HG03139 (cell line): Measurements from ENCODE around the gene ZNF148.
"Not testable (repeated sequence)": the region's sequence is repeated elsewhere in the genome, so short reads cannot be mapped to it uniquely, and the experiment has no call there.

Experiments used
- ATAC-seq: cut with Tn5 transposase; IDR thresholded peaks from one replicate; pipeline ENCODE4 v1.9.1; 2021; ENCODE audit not compliant: unreplicated experiment

The ZNF148 gene, protein sequence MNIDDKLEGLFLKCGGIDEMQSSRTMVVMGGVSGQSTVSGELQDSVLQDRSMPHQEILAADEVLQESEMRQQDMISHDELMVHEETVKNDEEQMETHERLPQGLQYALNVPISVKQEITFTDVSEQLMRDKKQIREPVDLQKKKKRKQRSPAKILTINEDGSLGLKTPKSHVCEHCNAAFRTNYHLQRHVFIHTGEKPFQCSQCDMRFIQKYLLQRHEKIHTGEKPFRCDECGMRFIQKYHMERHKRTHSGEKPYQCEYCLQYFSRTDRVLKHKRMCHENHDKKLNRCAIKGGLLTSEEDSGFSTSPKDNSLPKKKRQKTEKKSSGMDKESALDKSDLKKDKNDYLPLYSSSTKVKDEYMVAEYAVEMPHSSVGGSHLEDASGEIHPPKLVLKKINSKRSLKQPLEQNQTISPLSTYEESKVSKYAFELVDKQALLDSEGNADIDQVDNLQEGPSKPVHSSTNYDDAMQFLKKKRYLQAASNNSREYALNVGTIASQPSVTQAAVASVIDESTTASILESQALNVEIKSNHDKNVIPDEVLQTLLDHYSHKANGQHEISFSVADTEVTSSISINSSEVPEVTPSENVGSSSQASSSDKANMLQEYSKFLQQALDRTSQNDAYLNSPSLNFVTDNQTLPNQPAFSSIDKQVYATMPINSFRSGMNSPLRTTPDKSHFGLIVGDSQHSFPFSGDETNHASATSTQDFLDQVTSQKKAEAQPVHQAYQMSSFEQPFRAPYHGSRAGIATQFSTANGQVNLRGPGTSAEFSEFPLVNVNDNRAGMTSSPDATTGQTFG

DNA sequence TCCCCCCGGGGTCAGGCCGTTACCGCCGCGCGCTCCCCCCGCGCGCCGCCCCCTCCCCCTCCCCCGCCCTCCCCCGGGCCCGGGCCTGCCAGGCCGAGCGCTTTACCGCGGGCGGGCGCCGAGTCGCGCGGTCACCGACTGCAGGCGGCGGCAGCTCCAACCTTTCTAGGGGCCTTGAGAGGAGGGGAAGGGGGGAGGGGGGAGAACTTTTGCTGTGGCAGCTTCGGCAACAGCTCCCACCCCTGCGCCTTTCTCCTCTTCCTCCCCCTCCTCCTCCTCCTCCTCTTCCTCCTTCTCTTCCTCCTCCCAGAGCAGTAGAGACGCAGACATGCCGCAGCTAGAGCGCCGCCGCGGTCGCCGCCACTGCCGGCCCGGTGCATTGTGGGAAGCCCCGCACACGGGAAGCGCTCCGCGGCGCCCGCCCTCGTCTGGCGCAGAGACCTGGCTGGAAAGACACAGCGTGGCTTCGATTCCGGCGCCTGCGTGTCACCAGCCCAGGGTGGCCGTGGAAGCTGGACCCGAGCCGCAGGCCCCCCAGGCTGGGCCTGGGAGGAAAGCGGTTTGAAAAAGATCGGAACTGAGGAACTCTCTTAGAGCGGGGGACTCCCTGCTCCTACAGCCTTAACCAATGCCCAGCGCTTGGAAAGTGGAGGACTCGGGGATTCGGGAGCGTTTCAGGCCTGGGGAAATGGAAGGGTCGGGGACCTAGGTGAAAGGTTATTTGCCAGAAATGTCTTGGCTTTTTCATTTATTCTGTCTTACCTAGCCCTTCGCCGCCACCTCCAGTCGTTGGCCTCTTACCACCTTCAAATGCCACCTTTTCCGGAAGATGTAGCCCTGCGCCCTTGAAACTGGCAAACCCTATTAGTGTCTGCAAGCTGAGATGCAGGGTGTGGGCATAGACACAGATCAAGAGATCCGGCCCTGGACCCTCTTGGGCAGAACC is at the start of gene ZNF148:
Gene ZNF148 (minus strand): TSS at position 330 of the 946 bp plus-strand sequence. CDS start 61,685 bp downstream, outside the sequence.
- peak; percentile 74 for ATAC-seq

DNA sequence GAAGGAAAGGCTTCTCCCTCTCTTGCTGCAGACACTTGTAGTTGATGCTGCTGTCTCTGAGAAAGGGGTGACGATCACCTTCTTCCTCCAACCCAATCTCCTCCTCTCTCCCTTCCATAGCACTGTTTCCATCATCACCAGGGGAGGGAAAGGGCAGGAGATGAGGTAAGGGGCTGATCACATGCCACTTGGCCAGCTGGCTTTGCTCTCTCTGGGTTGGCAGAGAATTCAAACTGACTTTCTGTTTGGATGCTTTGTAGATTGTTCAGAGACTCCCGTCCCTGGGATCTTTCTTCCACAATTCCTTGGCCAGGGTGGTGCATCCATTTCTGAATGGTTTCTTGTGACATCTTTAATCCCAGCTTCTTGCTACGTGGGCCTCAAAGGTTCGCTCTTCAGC is 43.2 kb upstream of the ZNF148 start:
- no peak for ATAC-seq

DNA sequence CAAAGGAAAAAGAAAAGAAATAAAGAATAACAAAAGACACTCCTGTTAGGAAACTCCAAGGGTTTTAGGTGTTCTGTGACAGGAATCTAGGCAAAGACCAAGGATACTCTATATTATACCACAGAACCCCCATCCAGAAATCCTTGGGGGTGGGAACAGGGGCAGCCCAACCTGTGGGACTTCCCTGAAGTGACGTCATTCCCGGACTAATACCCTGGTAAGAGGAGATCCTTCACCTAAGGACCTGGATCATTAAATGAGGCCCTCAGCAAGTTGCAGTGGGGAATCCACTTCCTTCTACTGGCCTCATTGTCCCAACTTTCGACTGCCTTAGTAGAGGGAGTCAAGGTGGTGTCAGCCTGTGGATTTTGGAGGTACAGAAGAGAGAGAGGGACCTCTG is 41.1 kb upstream of the ZNF148 start:
- no peak for ATAC-seq

DNA sequence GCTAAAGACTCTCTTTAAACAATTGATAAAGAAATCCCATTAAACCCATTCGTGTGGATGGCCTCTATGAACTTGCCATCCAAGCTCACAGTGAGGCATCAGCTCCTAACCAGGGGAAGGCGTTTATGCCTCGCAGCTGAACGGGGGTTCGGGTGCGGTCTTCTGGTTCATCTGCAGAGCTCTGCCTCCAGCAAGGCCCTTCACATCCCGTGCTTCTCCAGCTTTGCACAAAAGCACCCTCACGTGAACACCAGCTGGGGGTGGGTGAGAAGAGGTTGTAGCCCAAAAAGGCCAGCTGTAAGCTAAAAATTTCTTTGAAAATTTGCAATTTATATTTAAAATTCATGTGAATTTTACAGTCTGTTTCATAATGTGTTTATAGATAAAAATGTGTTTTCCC is 39.5 kb upstream of the ZNF148 start:
- no peak for ATAC-seq

DNA sequence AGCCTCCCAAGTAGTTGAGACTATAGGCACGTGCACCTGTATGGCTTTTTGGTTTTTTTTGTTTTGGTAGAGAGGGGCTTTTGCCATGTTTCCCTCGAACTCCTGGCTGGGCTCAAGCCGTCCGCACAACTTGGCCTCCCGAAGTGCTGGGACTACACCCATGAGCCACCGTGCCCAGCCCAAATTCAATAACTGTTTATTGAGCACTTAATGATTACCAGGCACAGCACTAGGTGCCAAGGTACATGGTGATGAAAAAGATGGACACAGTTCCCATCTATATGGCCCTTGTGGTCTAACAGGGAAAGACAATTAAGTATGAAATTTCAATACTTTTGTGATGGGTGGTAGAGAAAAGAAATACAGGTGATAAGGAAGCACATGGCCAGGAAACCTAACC is 35.8 kb upstream of the ZNF148 start:
- no peak for ATAC-seq

DNA sequence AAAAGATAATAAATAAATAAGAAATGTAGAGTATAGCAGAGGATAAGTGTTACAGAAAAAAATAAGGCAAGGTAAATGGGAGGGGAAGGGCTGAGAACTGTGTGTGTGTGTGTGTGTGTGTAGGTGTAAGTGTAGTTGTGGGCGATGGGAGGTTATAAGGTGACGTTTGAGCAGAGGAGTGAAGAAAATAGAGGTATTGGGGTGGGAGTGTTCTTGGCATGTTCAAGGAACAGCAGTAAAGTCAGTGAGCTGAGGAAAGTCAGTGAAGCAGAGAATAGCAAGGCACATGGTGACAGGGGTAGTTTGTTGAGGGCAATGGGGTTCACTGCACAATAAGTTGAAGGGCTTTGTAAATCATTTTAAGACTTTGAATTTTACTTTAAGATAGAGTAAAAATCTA is 30.9 kb upstream of the ZNF148 start:
- ATAC-seq: no peak

DNA sequence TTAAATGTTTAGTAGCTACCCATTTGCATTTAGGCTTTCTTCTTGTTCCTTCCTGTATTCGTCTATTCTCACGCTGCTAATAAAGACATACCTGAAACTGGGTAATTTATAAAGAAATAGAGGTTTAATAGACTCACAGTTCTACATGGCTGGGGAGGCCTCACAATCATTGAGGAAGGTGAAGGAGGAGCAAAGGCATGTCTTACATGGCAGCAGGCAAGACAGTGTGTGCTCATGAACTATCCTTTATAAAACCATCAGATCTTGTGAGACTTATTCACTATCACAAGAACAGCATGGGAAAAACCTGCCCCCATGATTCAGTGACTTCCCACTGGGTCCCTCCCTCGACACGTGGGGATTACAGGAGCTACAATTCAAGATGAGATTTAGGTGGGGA is 30.4 kb upstream of the ZNF148 start:
- ATAC-seq: not testable (repeated sequence)

DNA sequence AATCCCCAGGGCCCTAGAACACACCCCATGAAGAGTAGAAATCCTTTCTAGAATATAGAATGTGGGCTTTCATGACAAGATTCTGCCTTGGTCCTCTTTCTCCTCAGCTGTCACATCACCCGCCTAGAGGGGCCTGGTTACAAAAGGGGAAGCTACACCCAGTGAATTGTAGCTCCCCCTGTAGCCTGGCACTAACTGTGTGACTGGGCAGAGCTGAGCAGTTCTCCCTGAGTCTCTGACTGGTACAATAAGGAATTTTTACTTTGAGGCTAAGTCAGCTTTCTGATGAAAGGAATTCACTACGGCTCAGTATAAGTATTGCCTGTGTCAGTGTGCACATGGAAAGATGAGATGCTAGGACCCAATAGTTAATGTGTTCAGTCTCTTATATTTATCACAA is 28.7 kb upstream of the ZNF148 start:
- no peak for ATAC-seq

DNA sequence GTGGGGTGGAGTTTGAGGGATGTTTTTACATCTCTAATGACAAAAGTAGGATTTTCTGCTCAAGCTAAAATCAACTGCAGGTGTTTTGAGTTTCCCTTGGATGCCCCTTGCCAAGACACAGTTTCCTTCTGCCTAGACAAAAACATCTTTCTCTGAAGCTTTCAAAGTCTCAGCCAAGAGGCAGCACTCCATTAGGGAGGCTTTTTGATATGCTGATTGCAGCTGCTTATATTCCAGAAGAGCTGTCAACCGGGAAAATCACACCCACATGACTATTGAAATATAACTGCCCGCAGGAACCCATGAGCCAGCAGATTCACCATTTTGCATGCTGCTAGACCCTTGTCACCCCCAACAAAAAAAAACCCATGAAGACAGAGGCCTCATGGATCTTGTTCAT is 27.5 kb upstream of the ZNF148 start:
- ATAC-seq: no peak

DNA sequence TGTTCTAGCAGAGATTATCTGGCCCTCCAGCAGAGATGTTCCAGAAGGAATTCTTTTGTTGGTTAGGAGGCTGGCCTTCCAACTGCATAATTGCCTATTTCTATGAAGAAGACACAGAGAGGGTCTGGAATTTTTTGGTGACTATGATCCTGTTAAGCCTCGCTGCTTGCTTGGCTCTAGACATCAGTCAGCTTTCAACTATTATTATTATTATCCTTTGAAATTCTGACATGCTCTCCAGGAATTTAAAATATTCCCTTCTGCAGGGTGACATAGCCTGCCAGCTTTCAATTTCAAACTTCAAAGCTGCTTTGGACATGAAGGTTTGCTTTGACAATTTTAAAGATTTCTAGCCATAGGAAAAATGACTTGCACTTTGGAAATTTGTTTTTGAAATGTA is 26.3 kb upstream of the ZNF148 start:
- no peak for ATAC-seq

DNA sequence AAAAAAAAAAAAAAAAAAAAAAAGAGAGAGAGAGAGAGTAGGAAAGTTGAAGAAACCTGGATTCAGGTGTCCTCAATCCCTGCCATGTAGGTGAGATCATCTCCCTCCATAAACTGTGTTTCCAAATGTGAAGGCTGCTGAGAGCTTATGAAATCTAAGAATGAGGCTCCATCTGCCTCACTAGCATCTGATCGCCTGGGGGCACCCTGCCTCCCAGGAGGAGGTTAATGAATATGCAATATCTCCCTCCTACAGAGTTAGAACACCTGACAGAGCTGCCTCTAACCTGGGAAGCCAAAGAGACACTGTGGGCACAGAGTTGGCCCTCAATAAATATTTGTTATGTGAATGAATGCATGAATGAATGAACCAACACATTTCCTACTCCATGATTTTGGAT is 23.8 kb upstream of the ZNF148 start:
- no peak for ATAC-seq

DNA sequence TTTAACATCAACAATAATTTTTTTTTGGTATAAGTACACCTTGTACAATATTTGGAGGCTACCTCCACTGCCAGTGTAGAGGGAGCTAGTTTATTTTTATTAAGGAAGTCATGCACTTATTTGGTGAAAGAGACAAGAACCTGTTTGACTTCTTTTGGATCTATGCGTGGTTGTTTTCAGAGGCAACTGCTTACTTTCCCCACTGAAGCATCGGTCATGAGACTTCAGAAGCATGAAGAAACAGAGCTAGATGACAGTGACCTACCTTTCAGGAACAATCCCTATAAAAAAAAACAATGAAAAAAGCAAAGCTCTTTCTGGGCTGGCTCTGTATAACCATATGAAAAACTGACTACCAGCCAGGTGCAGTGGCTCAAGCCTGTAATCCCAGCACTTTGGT is 20.0 kb upstream of the ZNF148 start:
- ATAC-seq: no peak

DNA sequence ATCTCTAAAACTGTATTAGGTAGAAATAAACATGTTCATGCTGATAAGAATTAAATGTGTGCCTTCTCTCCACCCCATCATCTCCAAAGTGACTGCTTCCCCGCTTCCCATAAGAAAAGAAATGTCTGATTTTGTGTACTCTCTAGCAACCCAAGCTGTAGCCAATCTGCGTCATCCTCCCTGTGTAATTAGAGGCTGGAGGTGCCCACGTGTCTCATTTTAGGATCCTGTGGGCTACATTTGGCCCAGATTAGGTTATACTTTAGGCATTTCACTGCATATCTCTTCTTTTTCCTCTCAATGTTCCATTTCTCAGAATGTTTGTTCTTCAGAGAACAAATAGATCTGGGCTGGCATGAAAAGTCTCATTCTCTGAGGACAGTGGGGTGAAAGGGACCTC is 19.3 kb upstream of the ZNF148 start:
- ATAC-seq: no peak

DNA sequence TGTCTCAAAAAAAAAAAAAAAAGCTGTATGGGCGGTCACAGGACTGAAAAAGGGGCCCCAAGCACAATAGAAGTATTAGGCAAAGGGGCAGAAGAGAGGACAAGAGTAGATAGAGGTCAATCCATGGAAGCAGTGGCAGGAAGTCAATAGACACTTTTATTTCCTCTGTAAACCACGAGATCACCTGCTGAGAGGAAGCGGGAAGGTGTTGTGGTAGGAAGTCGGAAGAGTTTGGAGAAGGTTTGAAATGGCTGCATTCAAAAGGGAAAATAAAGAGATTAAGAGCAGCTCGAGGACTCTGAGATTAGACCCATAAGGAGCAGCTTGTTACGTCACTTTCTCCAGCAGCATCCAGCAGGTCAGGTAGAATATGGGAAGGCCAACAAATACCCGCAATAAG is 14.2 kb upstream of the ZNF148 start:
- no peak for ATAC-seq

DNA sequence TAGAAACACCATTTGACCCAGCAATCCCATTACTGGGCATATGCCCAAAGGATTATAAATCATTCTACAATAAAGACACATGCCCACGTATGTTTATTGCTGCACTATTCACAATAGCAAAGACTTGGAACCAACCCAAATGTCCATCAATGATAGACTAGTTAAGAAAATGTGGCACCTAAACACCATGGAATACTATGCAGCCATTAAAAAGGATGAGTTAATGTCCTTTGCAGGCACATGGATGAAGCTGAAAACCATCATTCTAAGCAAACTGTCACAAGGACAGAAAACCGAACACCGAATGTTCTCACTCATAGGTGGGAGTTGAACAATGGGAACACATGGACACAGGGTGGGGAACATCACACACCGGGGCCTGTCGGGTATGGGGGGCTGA is 13.2 kb upstream of the ZNF148 start:
- ATAC-seq: not testable (repeated sequence)

DNA sequence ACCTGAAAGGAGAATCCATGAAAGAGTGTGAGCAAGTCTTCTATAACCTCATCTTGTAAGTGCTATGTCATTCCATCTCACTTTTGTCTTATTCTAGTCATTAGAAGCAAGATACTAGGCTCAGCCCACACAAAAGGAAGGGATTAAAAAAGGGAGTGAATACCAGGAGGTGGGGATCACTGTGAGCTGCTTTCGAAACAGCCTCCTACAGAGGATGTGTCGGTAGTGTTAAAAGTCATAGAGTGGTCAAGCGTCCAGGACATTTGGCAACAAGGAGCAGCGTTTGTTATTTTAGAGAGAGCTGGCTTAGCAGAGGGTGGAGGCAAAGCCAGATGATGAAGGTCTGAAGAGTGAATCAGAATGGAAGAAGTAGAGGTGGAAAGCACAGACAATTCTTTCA is 11.7 kb upstream of the ZNF148 start:
- no peak for ATAC-seq

DNA sequence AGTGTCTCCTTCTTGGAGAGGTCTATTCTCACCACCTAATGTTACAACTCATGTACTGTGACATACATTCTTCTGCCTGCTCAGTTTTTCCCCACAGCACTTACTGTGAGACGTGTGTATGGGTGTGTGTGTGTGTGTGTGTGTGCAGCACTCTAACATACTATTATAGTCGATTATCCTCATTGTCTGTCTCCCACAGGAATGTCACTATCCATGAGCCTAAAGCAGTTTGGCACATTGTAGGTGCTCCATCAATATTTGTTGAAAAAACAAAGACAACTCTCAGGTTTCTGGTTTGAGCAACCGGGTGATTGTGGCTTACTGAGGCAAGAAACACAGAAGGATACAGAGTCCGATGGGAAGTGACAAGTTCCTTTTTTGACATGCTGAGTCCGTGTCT is 8.6 kb upstream of the ZNF148 start:
- ATAC-seq: no peak

DNA sequence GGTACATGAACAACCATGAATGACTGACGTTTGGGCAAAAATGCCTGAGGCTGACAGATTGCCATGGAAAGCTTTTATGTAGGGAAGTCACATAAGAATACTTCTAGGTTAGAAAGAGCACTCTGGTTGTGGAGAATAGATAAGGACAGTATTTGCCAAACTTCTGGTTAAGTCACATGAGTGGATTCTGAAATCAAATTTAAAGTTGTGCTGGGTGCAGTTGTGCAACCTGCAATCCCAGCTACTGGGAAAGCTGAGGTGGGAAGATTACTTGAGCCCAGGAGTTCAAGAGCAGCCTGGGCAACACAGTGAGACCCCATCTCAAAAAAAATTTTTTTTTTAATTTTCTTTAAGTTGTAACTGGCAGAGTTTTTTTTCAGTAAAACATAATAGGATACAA is 7.2 kb upstream of the ZNF148 start:
- no peak for ATAC-seq

DNA sequence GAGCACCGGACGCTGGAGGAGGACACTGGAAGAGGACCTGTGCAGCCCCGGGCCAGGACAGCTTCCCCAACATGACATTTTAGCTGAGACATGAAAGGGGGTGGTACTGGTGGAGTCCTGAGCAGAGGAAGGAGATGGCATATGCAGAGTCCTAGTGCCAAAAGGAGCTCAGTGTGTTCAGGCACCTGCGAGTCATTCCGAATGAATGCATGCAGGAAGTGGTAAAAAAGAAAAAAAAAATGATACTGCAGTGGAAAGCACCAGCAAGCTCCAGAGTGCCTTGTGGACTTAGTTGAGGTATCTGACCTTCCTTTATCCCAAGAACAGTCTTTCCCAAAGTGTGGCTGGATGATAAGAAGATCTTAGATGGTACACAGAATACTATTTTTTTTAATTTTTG is 6.6 kb upstream of the ZNF148 start:
- no peak for ATAC-seq

DNA sequence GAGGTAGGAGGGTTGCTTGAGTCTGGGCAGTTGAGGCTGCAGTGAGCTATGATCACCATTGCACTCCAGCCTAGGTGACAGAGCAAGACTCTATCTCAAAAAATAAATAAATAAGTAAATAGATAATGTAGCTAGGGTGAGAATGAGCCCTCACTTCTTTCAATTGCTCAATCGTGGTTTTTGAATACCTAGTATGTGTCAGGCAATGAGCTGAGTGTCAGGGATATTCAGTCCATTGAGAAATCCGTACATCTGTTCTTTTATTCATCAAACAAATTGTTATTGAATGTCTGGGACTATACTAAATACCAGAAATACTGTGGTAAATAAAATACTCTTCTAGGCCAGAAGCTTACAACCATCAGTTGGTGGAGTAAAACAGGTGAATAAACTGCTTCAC is 6.2 kb upstream of the ZNF148 start:
- no peak for ATAC-seq

DNA sequence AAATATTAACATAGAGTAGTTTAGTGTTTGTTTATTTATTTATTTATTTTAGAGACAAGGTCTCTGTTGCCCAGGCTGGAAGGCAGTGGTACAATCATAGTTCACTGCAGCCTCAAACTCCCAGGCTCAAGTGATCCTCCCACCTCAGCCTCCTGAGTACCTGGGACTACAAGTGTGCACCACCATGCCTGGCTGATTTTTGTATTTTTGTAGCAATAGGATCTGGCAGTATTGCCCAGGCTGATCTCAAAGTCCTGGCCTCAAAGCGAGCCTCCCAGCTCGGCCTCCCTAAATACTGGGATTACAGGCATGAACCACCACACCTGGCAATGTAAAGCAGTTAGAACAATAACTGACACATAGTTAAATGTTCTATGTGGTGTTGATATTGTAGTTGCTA is 4.4 kb upstream of the ZNF148 start:
- no peak for ATAC-seq
